SHP77 treated with DMSO at 0.1 percent for 48 hours (cell line): ENCODE measurements around the gene ENPP3.

ENCODE experiments used
- DNase-seq: peaks from one replicate; lab custom pipeline; 2025; lab: John Stamatoyannopoulos, UW

Gene ENPP3

GRCh38 chr6:131636880-131637792, at the start of gene ENPP3:
Gene ENPP3, plus strand, starts transcription at chr6:131637302. Its CDS starts 83 bp downstream, at chr6:131637385.
- no peak for DNase-seq

DNA sequence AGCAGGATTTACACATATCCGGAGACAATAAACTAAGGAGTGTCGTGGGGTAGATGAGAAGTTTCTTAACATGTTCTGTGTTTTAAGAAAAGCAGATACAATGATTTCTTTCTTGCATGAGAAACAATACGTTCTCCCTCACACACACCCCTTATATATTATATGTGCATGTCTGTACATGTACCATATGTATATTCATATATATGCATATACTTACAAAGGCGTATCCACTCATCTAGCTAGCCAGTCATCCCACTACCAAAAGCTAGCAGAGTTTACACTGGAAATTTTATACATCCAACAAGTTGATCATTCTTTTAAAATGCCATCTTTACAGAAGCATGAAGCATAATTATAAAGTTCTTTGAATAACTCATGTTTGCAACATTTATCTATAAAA, 49.2 kb upstream of the ENPP3 start:
- DNase-seq, result no peak

DNA sequence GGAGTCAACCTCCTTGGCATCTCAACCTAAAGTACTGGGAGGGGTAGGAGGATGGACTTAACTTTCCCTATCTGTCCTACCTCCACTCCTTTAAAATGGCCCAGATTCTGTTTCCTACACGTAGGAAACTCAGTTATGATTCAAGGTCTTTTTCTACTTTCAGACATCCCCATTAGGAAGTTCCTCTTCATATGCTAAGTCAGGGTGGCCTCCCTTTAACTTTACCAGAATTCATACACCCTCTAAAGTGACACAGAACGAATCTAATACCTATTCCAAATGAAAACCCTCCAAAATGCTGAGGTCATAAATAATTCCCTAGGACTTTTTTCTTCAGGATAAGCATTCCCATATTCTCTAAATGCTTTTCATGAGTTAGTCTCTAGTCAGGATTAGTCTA, 48.5 kb upstream of the ENPP3 start:
- no peak for DNase-seq

GRCh38 chr6:131592935-131593334, 44.2 kb upstream of the ENPP3 start:
- DNase-seq, result no peak

DNA sequence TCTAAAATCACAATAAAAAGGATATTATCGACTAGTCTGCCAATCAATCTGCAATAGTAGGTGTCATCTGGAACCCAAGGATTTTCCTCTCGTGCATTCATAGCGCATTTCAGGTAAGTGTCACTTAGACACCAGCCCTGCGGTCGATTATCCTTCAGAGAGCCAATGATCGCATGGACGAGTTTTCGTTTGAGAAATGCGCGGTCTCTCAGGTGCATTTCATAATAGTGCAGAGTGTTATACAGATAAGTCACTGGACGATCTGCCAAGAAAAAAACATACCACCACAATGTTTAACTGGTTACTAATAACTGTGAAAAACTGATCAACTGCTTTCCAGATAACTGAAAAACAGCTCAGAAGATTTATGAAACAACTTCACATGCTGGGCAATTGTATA, 43.0 kb upstream of the ENPP3 start:
- no peak for DNase-seq

DNA sequence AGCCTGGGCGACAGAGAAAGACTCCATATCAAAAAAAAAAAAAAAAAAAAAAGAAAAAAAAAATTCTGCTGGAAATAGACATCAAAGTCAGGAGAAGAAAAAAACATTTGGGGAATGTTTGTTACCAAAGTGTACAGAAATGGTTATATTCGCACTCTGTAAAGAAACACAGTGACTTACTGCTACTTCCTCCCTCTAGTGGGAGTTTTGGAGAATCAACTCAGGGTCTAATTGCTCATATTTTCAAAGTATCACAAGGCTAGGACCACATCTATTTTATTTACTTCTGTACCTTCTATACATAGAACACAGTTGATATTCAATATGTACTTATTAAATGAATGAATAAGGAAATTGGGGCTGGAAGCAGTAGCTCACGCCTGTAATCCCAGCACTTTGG, 39.7 kb upstream of the ENPP3 start:
- no peak for DNase-seq

GRCh38 chr6:131600716-131601115, 36.4 kb upstream of the ENPP3 start:
- DNase-seq, result no peak

DNA sequence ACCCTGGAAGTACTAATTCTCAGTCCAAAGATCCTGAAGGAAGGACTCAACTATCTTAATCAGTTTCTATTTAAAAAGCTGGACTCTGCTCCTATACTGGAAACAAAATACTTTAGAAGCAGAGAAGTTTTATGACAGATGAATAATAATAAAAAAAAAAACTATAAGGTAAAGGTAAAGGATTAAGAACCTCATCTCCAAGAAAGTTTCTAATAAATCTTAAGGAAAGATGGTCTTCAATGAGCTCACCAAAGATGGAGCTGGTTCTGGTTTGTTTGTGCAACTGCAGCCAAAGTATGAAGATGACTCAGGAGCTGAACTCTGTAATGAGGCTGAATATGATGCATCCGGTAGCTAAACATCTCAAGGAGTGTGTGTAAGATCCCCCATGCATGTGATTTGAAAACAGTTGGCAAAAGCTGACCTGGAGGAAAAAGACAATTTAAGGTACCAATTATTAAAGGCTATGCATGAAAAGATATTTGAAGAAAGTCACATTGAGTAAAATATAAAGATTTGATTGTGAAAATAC, 34.3 kb upstream of the ENPP3 start:
- no peak for DNase-seq

DNA sequence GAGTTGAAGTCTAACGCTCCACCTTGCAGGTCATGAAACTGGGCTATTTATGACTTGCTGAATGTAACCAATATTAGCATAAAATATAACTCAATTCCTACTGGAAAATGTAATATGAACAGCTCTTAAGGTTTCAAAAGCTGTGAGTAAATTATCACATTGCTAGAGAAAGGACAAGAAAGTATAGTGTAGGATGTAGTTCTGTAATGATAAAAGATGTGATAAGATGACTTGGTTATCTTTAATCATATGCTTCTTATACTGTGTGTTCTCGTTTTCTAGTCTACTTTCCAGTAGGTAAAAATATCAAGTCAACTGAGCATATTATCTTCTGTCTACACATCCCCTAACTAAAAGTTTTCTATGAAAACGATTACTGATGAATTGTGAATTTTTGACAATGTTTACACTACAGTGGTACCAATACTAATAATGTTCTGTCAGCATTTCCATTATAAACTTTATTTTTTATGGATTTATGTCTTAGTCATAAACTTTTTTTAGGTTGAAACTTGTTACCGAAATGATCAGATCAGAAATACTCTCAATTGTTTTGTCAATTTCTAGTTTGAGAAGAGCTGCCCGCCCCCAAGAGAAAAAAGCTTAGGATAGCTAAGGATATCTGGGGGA, 23.7 kb upstream of the ENPP3 start:
- DNase-seq, result no peak

GRCh38 chr6:131615275-131615674, 21.8 kb upstream of the ENPP3 start:
- no peak for DNase-seq

- DNase-seq, result peak; percentile 92
Measured at GRCh38 chr6:131627724-131628682, 9.1 kb upstream of the ENPP3 start, which contains the start of gene MED23. Gene MED23, minus strand, starts transcription at chr6:131628242. Its CDS starts 193 bp downstream, at chr6:131628049.

- no peak for DNase-seq
Measured at GRCh38 chr6:131628726-131629125, 8.4 kb upstream of the ENPP3 start.

DNA sequence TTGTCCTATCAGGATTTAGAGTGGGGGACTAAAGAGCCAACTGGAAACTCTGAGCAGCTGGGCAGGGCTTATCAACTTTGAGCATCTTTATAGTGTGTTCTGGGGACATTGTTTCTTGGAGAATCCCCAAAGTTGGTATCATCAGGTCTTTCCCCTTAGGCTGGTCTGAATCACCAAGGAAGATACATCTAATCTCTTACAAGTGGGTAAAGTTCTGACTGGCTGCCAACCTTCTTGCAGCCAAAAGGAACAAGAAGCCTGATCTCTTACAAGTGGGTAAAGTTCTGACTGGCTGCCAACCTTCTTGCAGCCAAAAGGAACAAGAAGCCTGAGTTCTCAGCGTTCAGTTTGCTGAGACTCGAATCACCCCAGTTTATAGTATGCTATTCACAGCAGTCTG, 7.5 kb upstream of the ENPP3 start:
- no peak for DNase-seq

GRCh38 chr6:131631625-131632289, 5.3 kb upstream of the ENPP3 start:
- DNase-seq, result no peak

DNA sequence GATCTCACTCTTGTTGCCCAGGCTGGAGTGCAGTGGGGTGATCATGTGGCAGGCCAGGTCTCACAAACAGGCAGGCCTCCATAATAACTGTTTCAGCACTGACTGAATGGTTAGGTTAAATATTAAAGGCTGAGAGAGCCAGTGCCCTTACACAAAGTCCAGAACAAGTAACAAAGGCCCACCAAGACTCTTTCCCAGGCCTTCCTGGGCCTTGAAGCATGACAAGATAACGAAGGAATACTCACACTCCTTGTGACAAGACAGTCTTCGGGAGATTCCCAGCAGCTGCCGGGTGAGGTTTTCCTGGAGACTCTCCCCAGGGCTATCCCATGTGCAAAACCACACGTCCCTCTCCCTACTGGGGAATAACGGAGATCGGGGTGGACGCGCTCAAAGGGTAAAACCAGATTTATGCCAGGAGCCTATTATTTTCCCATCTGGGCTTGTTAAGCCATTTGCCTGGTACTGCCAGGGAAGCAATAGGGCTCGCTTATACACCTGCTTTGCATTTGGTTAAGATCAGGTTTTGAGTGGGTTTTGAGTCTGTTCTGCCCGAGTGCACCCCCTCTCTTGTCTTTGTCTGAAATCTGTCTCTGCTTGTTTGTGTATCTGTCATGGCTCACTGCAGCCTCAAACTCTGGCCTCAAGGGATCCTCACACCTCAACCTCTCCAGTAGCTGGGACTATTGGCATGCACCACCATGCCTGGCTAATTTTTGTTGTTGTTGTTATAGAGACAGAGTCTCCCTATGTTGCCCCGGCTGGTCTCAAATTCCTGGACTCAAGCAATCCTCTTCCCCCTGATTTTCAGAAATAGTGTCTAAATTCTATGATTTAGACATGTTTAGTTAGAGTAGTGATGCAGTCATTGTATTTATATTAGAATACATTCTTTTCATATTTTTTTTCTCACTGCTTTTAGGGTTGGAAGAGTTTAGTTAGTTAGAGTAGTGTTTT, 1.4 kb upstream of the ENPP3 start:
- DNase-seq, result no peak

GRCh38 chr6:131638013-131638412, 911 bp downstream of the ENPP3 start:
- no peak for DNase-seq

DNA sequence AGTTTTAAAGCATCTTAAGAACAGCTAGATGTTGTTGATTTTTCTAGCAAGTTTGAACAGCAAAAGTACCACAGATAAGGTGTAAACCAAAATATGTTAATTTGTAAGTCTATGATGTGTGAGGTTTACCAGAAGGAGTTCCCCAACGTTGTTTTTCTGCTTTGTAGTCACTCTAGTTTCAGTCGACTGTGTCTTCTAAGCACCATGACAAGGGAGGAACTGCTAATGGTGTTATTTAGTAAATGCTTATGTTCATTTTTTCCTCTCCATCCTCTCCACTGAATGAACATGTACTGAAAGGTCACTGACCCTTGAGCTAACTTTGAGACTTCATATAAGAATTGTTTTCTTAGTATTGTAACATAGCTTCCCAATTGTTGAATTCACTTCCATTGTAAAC, 3.0 kb downstream of the ENPP3 start:
- DNase-seq, result no peak

- no peak for DNase-seq
Measured at GRCh38 chr6:131640576-131640975, 3.5 kb downstream of the ENPP3 start.

GRCh38 chr6:131641554-131641953, 4.5 kb downstream of the ENPP3 start:
- DNase-seq, result no peak

GRCh38 chr6:131642565-131642964, 5.5 kb downstream of the ENPP3 start:
- DNase-seq, result no peak
